ENCODE data around the gene CMTM6. TPM values are rescaled to one million over a fixed set of nuclear protein-coding genes. Genes with fewer than 3 reads are reported as not detected.

Gene CMTM6
- polyA plus RNA-seq, 4 donors, result 56.6 to 101 (median 76.0) TPM

Other genes with a start within 250 kb of the CMTM6 start
- gene CMTM7, start 111.0 kb downstream of the CMTM6 start, polyA plus RNA-seq (ENCODE audit: insufficient read length in 4 of 4), result 10 to 100 TPM; 29.1 to 53.8 (median 43.1) TPM
- 10 to 100 TPM; 31.1 to 44.0 (median 40.1) TPM for gene DYNC1LI1, start 68.0 kb upstream of the CMTM6 start, polyA plus RNA-seq (ENCODE audit: insufficient read length in 4 of 4)
- gene CNOT10, start 182.3 kb upstream of the CMTM6 start, polyA plus RNA-seq (ENCODE audit: insufficient read length in 4 of 4), result 10 to 100 TPM; 37.7 to 51.3 (median 50.2) TPM

All from left renal pelvis (tissue), 4 donors.